A673 (cell line): ENCODE data around the gene ADGRL3. TPM values are rescaled to one million over a fixed set of nuclear protein-coding genes. Genes with fewer than 3 reads are reported as not detected.

ENCODE experiments used
- BruUV-seq: library from RNA; stranded (reverse); fragments of 400-500 nt; replicated peaks from 2 replicates; lab custom pipeline; 2021; lab: Mats Ljungman, UMichigan
- CTCF ChIA-PET: fragments of 300-600 bp; sonication (Branson Sonifier 250); formaldehyde crosslinking; loops from one replicate; lab custom pipeline; 2022; ENCODE audit warnings: antibody characterized with exemption; lab: Charles Lee
- POLR2A ChIA-PET: fragments of 300-600 bp; sonication (Branson Sonifier 250); formaldehyde crosslinking; loops from one replicate; lab custom pipeline; 2022; ENCODE audit warnings: antibody characterized with exemption; ENCODE audit not compliant: low non-redundant PET; lab: Charles Lee
- DNase-seq: peaks from one replicate; pipeline ENCODE4 v3.0.0-alpha.2; 2015; ENCODE audit warnings: low spot score
- H3K27ac ChIP-seq: fragments of 200-600 bp; sonication (generic); 2 replicates; pipeline ENCODE4 v1.5.1; 2016; ENCODE audit warnings: mixed run types, low read depth, mild to moderate bottlenecking, mixed read lengths, antibody characterized with exemption, low read length; ENCODE audit not compliant: poor library complexity, severe bottlenecking
- H3K27me3 ChIP-seq: fragments of 200-600 bp; sonication (generic); replicated peaks from 2 replicates; pipeline ENCODE4 v1.6.1; 2017; ENCODE audit warnings: mixed run types, low read depth, mild to moderate bottlenecking, mixed read lengths, antibody characterized with exemption, low read length; ENCODE audit not compliant: insufficient read depth, poor library complexity
- H3K36me3 ChIP-seq: fragments of 200-600 bp; sonication (generic); 2 replicates; pipeline ENCODE4 v1.6.1; 2016; ENCODE audit warnings: mixed run types, mild to moderate bottlenecking, mixed read lengths, antibody characterized with exemption, low read length; ENCODE audit not compliant: insufficient read depth, poor library complexity, severe bottlenecking
- H3K4me1 ChIP-seq: fragments of 200-600 bp; sonication (generic); 2 replicates; pipeline ENCODE4 v1.6.1; 2017; ENCODE audit warnings: mixed run types, mild to moderate bottlenecking, mixed read lengths, antibody characterized with exemption, low read length; ENCODE audit not compliant: insufficient read depth, poor library complexity, severe bottlenecking
- H3K4me3 ChIP-seq: fragments of 200-600 bp; sonication (generic); 2 replicates; pipeline ENCODE4 v1.5.1; 2016; ENCODE audit warnings: low read depth, mixed run types, mild to moderate bottlenecking, mixed read lengths, low read length; ENCODE audit not compliant: poor library complexity, severe bottlenecking
- H3K9me3 ChIP-seq: fragments of 200-600 bp; sonication (generic); 2 replicates; pipeline ENCODE4 v1.6.1; 2016; ENCODE audit warnings: mixed run types, low read depth, mild to moderate bottlenecking, mixed read lengths, antibody characterized with exemption, low read length; ENCODE audit not compliant: poor library complexity, severe bottlenecking
- CTCF ChIP-seq: fragments of 300-800, 200-600 bp; sonication (generic); conservative IDR thresholded peaks from 2 replicates; pipeline ENCODE4 v1.5.1; 2017; ENCODE audit warnings: low read depth, mild to moderate bottlenecking, antibody characterized with exemption, low read length, moderate library complexity, mixed read lengths
- EZH2 ChIP-seq: fragments of 200-600 bp; sonication (generic); IDR thresholded peaks from 2 replicates; pipeline ENCODE4 v1.6.1; 2017; ENCODE audit warnings: borderline replicate concordance, low read depth, mild to moderate bottlenecking, mixed read lengths, antibody characterized with exemption, low read length; ENCODE audit not compliant: poor library complexity, severe bottlenecking
- intact Hi-C: fragments of 100-400 bp; cut with micrococcal nuclease; formaldehyde crosslinking; loops from one replicate; pipeline ENCODE4 v1.10.0; 2022; ENCODE audit not compliant: unreplicated experiment
- total RNA-seq: library from RNA; stranded (reverse); gene quantifications from 2 replicates; pipeline ENCODE4 v1.2.3, GENCODE V29; 2021

Gene ADGRL3
- total RNA-seq, 1 experiment from 2014 or later: not detected

- BruUV-seq: no TSS peak
- Histone ChIP-seq H3K27ac (no peak overlapping the region), H3K4me1 (no peaks in the 10 kb centered on the region), H3K27me3 (no peaks in the 10 kb centered on the region), H3K36me3 (no peaks in the 10 kb centered on the region), H3K4me3 (no peak overlapping the region), H3K9me3 (no peaks in the 10 kb centered on the region)
- no peak for DNase-seq
- intact Hi-C loops: no loop called here
- TF ChIP-seq CTCF (no peak), EZH2 (no peak)
- ChIA-PET CTCF (no interaction called here), POLR2A (no interaction called here)
Observed at GRCh38 chr4:61533140-61533539, 333.0 kb downstream of the ADGRL3 start.

- intact Hi-C loops: no loop called here
- POLR2A ChIA-PET: no interaction called here
- no peaks in the 10 kb centered on the region for H3K36me3 ChIP-seq
- BruUV-seq: no TSS peak
- H3K27ac ChIP-seq: no peak overlapping the region
- CTCF ChIA-PET: no interaction called here
- no peaks in the 10 kb centered on the region for H3K9me3 ChIP-seq
- DNase-seq: no peak
- H3K4me1 ChIP-seq: no peaks in the 10 kb centered on the region
- H3K27me3 ChIP-seq: no peaks in the 10 kb centered on the region
- TF ChIP-seq CTCF (no peak), EZH2 (no peak)
- no peak overlapping the region for H3K4me3 ChIP-seq
Observed at GRCh38 chr4:61540944-61541343, 340.8 kb downstream of the ADGRL3 start.

GRCh38 chr4:61541459-61541858 is 341.3 kb downstream of the ADGRL3 start:
- BruUV-seq: no TSS peak
- ChIA-PET POLR2A (no interaction called here), CTCF (no interaction called here)
- H3K4me1 ChIP-seq: no peaks in the 10 kb centered on the region
- intact Hi-C loops: no loop called here
- TF ChIP-seq EZH2 (no peak), CTCF (no peak)
- no peak for DNase-seq
- no peaks in the 10 kb centered on the region for H3K36me3 ChIP-seq
- H3K4me3 ChIP-seq: no peak overlapping the region
- no peaks in the 10 kb centered on the region for H3K27me3 ChIP-seq
- no peaks in the 10 kb centered on the region for H3K9me3 ChIP-seq
- no peak overlapping the region for H3K27ac ChIP-seq
